ENCODE data around the gene CDH4. TPM values are rescaled to one million over a fixed set of nuclear protein-coding genes. Genes with fewer than 3 reads are reported as not detected.

Gene CDH4
- total RNA-seq, 1 experiment from 2014 or later = 5.3 TPM

- no peak for TF ChIP-seq CTCF (IDR thresholded peaks at IDR 0.05)
Observed at GRCh38 chr20:61663521-61664425, 411.7 kb downstream of the CDH4 start (continued).

- no peak for TF ChIP-seq GRHL2 (CRISPR knock-in tag; IDR thresholded peaks at IDR 0.05; ENCODE audit: insufficient replicate concordance, severe bottlenecking)
- no peak for TF ChIP-seq MXD4 (CRISPR knock-in tag; IDR thresholded peaks at IDR 0.05; ENCODE audit: borderline replicate concordance)
- no peak for TF ChIP-seq ZNF416 (CRISPR knock-in tag; IDR thresholded peaks at IDR 0.05)
- TF ChIP-seq FOXP1 (CRISPR knock-in tag; IDR thresholded peaks at IDR 0.05; ENCODE audit: borderline replicate concordance) = no peak
- no peak for TF ChIP-seq ZNF423 (CRISPR knock-in tag; IDR thresholded peaks at IDR 0.05)
- CTCF ChIA-PET = no interaction called here
- ATAC-seq (no peak), DNase-seq (ENCODE audit: low spot score) (no peak)
- Mint-ChIP-seq H3K9me3 (no peaks in the 10 kb centered on the region), H3K4me3 (no peak overlapping the region), H3K36me3 (no peaks in the 10 kb centered on the region), H3K27me3 (ENCODE audit: low read depth) (peaks cover 18% of the 10 kb centered on the region), H3K4me1 (no peaks in the 10 kb centered on the region), H3K27ac (no peak overlapping the region)
- POLR2A ChIA-PET = no interaction called here
Observed at GRCh38 chr20:61664556-61665320, 412.7 kb downstream of the CDH4 start.

GRCh38 chr20:61665528-61666470 is 413.7 kb downstream of the CDH4 start:
- no peaks in the 10 kb centered on the region for H3K36me3 Mint-ChIP-seq
- ChIA-PET POLR2A (no interaction called here), CTCF (no interaction called here)
- peaks cover 8% of the 10 kb centered on the region for H3K9me3 Mint-ChIP-seq
- no peak overlapping the region for H3K4me3 Mint-ChIP-seq
- DNase-seq (ENCODE audit: low spot score) = no peak
- no peak for ATAC-seq
- H3K4me1 Mint-ChIP-seq = no peaks in the 10 kb centered on the region
- peaks cover 27% of the 10 kb centered on the region for H3K27me3 Mint-ChIP-seq (ENCODE audit: low read depth)
- H3K27ac Mint-ChIP-seq = no peak overlapping the region
- no peak for TF ChIP-seq AR (CRISPR knock-in tag; IDR thresholded peaks at IDR 0.05)
- no peak for TF ChIP-seq ATF2 (CRISPR knock-in tag; IDR thresholded peaks at IDR 0.05; ENCODE audit: borderline replicate concordance, low read depth)
- TF ChIP-seq ZNF232 (CRISPR knock-in tag; IDR thresholded peaks at IDR 0.05) = no peak
- no peak for TF ChIP-seq ZNF425 (CRISPR knock-in tag; conservative IDR thresholded peaks at IDR 0.05)
- TF ChIP-seq IRF1 (CRISPR knock-in tag; IDR thresholded peaks at IDR 0.05) = no peak
- TF ChIP-seq GTF2I (CRISPR knock-in tag; conservative IDR thresholded peaks at IDR 0.05) = no peak
- TF ChIP-seq CBFB (CRISPR knock-in tag; IDR thresholded peaks at IDR 0.05; ENCODE audit: low read depth) = no peak
- no peak for TF ChIP-seq RELA (CRISPR knock-in tag; IDR thresholded peaks at IDR 0.05; ENCODE audit: borderline replicate concordance)
- no peak for TF ChIP-seq ATF1 (CRISPR knock-in tag; IDR thresholded peaks at IDR 0.05)
- TF ChIP-seq ZNF317 (CRISPR knock-in tag; IDR thresholded peaks at IDR 0.05; ENCODE audit: borderline replicate concordance, low read depth) = no peak
